ENCODE measurements around the gene UNC5C. TPM values are rescaled to one million over a fixed set of nuclear protein-coding genes. Genes with fewer than 3 reads are reported as not detected.

The UNC5C gene
- total and polyA plus RNA-seq, 10 donors = 0.43 to 15.7 (median 7.8) TPM

DNA sequence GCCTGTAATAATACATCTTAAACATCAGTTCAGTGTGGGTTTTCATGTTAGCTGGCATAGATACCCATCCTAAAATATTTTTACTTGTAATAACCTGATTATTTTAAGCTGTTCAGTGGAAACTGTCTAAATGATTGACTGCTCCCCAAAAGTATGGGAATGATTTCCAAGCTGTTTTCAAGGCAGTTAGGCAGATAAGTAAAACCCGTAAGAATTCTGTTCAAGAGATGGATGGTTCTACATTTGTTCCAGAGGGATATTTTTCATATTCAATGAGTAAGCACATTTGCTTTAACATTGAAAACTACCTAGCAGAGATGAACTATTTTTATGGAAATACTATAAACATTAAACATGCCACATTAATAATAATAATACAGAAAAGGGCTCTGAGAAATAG, 161.1 kb downstream of the UNC5C start:
- Histone ChIP-seq H3K4me1 (no peaks in the 10 kb centered on the region), H3K27me3 (replicated peaks in 1 of 7) (no peaks in the 10 kb centered on the region), H3K27ac (no peak overlapping the region), H3K9me3 (no peaks in the 10 kb centered on the region), H3K36me3 (no peaks in the 10 kb centered on the region), H3K4me3 (no peak overlapping the region)
- no peak for DNase-seq
- WGBS, 5 donors = 81 to 98% (median 86%) methylated on average over 1 of the region's 1 CpG
- intact Hi-C loops (cut with DNase I; ENCODE audit: low total_unique reads) = no loop called here
- TF ChIP-seq POLR2A (IDR thresholded peaks at IDR 0.05) (no peak), POLR2AphosphoS5 (IDR thresholded peaks at IDR 0.05) (no peak)
- TF ChIP-seq, protein P1, sequence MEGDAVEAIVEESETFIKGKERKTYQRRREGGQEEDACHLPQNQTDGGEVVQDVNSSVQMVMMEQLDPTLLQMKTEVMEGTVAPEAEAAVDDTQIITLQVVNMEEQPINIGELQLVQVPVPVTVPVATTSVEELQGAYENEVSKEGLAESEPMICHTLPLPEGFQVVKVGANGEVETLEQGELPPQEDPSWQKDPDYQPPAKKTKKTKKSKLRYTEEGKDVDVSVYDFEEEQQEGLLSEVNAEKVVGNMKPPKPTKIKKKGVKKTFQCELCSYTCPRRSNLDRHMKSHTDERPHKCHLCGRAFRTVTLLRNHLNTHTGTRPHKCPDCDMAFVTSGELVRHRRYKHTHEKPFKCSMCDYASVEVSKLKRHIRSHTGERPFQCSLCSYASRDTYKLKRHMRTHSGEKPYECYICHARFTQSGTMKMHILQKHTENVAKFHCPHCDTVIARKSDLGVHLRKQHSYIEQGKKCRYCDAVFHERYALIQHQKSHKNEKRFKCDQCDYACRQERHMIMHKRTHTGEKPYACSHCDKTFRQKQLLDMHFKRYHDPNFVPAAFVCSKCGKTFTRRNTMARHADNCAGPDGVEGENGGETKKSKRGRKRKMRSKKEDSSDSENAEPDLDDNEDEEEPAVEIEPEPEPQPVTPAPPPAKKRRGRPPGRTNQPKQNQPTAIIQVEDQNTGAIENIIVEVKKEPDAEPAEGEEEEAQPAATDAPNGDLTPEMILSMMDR (IDR thresholded peaks at IDR 0.05 in 8 of 11, conservative IDR thresholded peaks at IDR 0.05 in 3 of 11) = no peak

DNA sequence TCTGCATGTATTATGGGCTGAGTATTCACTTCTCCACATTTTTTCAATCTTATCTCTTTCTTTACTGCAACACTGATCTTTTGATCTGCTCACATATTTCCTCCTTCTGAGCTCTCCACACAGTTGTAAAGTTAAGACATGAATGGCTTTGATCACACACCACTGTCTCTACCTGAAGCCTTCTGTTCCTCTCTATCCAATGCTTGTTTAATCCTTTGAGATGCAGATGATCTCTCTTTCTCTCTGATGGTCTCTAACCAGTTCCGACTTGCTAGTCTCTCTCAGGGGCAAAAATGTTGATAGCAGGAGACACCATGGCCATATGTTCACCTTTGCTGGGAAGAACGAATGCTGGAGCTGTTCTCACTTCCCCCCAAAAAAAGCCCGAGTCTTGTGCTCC, 162.4 kb downstream of the UNC5C start:
- TF ChIP-seq POLR2A (IDR thresholded peaks at IDR 0.05) = no peak
- no peak for TF ChIP-seq POLR2AphosphoS5 (IDR thresholded peaks at IDR 0.05)
- TF ChIP-seq, protein P1 (IDR thresholded peaks at IDR 0.05 in 8 of 11, conservative IDR thresholded peaks at IDR 0.05 in 3 of 11) = no peak
- intact Hi-C loops (cut with DNase I; ENCODE audit: low total_unique reads) = no loop called here

DNA sequence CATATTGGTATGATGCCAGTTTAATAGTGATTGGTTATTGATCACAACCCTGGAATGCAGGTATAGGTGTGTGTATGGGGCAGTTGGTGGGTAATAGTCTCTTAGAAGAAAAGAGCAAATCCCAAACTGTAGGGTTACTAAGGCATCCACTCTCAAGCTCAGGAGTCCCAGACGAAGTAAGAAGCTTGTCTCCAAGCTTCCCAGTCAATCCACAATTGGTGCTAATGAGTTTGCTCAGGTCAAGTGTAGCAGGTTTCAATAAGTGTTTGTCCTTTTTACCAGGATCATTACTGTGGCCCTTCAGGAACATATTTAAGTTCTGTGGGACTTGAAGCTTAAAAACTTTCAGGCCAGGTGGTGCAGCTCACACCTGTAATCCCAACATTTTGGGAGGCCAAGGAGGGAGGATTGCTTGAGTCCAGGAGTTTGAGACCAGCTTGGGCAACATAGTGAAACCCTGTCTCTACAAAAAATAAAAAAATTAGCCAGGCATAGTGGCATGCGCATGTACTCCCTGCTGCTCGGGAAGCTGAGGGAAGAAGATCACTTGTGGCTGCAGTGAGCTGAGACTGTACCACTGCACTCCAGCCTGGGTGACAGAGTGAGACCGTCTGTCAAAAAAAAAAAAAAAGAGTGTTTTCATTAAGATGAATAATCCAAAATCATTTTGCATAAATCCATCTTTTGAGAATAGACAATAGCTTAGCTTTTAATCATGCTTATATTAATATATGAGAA, 166.8 kb downstream of the UNC5C start:
- Histone ChIP-seq H3K4me1 (no peaks in the 10 kb centered on the region), H3K27ac (no peak overlapping the region), H3K9me3 (no peaks in the 10 kb centered on the region), H3K4me3 (no peak overlapping the region), H3K36me3 (no peaks in the 10 kb centered on the region), H3K27me3 (replicated peaks in 1 of 7) (no peaks in the 10 kb centered on the region)
- 74 to 90% (median 85%) methylated on average over 4 of the region's 4 CpGs for WGBS, 5 donors
- intact Hi-C loops (cut with DNase I; ENCODE audit: low total_unique reads) = no loop called here
- no peak for DNase-seq
- TF ChIP-seq POLR2AphosphoS5 (IDR thresholded peaks at IDR 0.05) = no peak
- TF ChIP-seq, protein P1 (IDR thresholded peaks at IDR 0.05 in 8 of 11, conservative IDR thresholded peaks at IDR 0.05 in 3 of 11) = no peak
- no peak for TF ChIP-seq POLR2A (IDR thresholded peaks at IDR 0.05)

More for the DNA sequence above, 162.4 kb downstream of the UNC5C start:
- H3K27ac ChIP-seq = no peak overlapping the region
- no peak for DNase-seq
- no peaks in the 10 kb centered on the region for H3K27me3 ChIP-seq (replicated peaks in 1 of 7)
- H3K36me3 ChIP-seq = no peaks in the 10 kb centered on the region
- 70 to 82% (median 75%) methylated on average over 3 of the region's 3 CpGs for WGBS, 5 donors
- H3K9me3 ChIP-seq = no peaks in the 10 kb centered on the region
- no peaks in the 10 kb centered on the region for H3K4me1 ChIP-seq
- no peak overlapping the region for H3K4me3 ChIP-seq

DNA sequence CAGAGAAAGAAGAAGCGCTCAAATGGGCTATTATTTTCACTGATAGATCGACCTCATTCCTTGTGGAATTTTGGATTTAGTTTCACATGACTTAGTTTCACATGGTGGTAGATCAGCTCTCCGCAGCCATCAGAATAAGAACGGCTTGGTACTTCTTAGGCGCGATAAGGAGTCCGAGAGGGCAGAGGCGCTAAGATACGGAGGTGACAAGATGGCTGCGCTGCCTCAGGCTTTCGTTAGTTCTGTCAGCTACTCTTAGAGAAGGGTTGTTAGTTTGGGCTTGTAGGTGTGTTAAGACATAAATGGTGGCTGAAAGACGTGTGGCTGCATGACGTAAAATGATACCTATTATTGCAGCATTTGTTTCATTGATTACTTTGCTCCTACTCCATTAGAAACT, 169.1 kb downstream of the UNC5C start:
- DNase-seq = no peak
- TF ChIP-seq, protein P1 (IDR thresholded peaks at IDR 0.05 in 8 of 11, conservative IDR thresholded peaks at IDR 0.05 in 3 of 11) = no peak
- TF ChIP-seq POLR2A (IDR thresholded peaks at IDR 0.05) (no peak), POLR2AphosphoS5 (IDR thresholded peaks at IDR 0.05) (no peak)
- no peaks in the 10 kb centered on the region for H3K4me1 ChIP-seq
- H3K27ac ChIP-seq = no peak overlapping the region
- no peak overlapping the region for H3K4me3 ChIP-seq
- H3K9me3 ChIP-seq = no peaks in the 10 kb centered on the region
- no peaks in the 10 kb centered on the region for H3K27me3 ChIP-seq (replicated peaks in 1 of 7)
- WGBS, 5 donors = 90 to 93% (median 92%) methylated on average over 13 of the region's 13 CpGs
- intact Hi-C loops (cut with DNase I; ENCODE audit: low total_unique reads) = no loop called here
- H3K36me3 ChIP-seq = no peaks in the 10 kb centered on the region

Measured in spleen (tissue), 11 donors.